NCI-H2107 treated with DMSO at 0.1 percent for 48 hours (cell line): Measurements from ENCODE around the gene KLHDC1.
A peak's percentile ranks its signal among the peaks of the same experiment; 100 is the strongest.
"Not testable (repeated sequence)": the region's sequence is repeated elsewhere in the genome, so short reads cannot be mapped to it uniquely, and the experiment has no call there.

Source experiments
- DNase-seq: peaks from one replicate; lab custom pipeline; 2025; ENCODE audit not compliant: unreplicated experiment; lab: John Stamatoyannopoulos, UW

Gene KLHDC1

DNA sequence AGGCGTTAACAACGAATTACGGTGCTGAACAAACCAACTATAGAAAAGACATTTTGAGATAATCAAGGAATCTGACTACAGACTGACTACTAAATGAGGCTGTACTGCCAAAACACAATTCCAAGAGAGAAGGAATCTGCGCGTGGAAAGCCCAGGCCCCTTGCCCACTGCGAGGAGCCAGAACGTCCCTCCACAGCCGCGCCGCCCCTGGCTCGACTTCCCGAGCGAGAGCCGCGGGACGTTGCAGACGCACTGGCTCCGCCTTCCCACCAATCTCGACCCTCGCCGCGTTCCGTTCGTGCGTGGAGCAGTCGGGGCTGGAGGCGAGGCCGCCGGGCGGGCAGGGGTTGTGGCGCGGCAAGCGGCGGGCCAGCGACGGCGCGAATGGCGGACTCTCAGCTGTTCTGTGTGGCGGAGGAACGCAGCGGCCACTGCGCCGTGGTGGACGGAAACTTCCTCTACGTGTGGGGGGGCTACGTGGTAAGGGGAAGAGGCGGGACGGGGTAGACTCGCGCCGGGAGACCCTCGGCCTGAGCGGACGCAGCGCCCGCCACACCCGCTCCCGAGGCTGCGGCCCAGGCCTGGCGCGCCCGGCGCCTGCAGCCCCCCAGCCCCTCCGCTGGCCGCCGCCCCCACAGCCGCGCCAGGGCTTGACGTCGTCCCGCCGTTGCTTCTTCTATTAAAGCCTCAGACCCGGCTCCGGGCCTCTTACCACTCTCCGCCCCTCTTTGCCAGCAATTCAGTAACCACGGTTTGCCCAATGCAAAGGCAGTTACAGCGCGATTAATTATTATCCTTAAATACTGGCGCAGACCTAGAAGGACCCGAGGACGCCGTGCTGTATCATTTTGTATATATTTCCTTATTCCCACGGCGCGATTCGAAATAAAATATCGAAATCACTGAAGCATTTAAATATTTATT is at the start of gene KLHDC1:
Gene KLHDC1, plus strand, starts transcription at position 310 of the 924 bp plus-strand sequence. Its CDS starts 75 bp downstream, at position 385.
- DNase-seq: peak; percentile 46

- DNase-seq: no peak
Observed at GRCh38 chr14:49653508-49653907, 39.4 kb upstream of the KLHDC1 start.

DNA sequence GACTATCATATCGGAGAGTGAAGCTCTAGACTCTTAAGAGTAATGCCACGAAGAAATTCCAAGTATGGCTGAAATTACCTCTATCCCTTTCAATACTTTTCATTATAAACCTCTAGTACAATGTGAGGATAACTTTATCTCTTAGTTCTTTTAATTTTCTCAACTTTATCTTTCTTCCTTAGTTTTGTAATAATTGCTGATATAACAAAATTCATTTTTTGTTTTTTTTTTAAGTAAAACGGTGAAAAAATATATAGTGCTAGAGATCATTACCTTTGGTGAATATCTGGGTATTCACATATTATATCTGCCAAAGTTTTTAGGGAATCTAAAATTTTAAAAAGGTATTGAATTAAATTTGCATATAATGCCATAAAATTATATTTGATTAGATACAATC is 38.4 kb upstream of the KLHDC1 start:
- DNase-seq: no peak

GRCh38 chr14:49657500-49657899 is 35.4 kb upstream of the KLHDC1 start:
- not testable (repeated sequence) for DNase-seq

- DNase-seq: no peak
Observed at GRCh38 chr14:49659526-49660455, 33.1 kb upstream of the KLHDC1 start.

DNA sequence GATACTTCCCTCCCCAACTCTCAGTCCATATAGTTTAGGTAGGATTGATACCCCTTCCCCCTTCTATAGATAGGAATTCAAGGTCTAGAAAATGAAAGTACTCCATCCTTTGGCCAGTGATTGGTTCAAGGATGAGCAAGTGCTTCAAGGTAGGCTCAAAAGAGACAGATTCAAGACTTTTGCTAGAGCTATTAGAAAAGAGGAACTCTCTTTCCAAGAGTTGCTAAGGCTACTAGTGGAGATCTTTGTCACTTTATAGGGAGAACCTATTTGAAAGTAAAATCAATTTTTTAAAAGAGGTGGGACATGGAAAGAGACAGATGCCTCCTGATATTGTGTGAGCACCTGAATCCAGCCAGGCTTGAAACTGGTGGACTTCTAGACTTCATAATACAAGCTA is 22.4 kb upstream of the KLHDC1 start:
- DNase-seq: no peak

DNA sequence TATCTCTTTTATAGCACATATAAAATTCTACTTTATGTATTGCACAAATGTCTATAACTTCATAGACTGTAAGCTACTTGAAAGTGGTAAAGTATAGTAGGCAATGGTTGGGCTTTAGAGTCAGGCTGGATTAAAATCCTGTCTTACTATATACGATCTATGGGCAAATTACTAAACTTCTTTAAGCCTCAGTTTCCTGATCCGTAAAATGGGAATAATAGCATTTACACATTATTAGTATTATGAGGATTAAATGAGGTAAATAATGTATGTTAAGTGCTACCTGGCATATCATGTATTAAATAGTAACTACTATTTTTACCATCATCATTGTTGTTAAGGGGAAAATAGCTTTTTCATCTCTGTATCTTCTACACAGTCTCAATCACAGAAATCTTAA is 19.3 kb upstream of the KLHDC1 start:
- no peak for DNase-seq

DNA sequence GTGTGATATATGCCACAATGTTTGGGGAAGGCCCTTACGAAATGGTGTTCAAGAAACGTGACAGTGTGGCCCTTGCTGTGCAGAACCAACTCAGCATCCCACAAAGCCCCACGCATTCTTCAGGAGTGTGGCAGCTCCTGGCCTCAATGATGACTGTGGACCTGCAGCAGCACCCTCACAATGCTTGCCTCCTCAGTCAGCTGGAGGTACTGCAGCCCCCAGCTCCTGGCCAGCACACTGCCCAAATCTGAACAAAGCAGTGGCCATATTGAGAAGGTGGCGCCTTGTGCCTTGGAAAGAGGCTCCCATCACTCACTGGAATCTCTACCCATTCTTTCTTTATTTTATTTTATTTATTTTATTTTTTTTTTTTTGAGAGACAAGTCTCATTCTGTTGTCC is 15.3 kb upstream of the KLHDC1 start:
- no peak for DNase-seq

- DNase-seq: no peak
Observed at GRCh38 chr14:49679271-49679670, 13.6 kb upstream of the KLHDC1 start.

GRCh38 chr14:49686425-49686824 is 6.5 kb upstream of the KLHDC1 start:
- no peak for DNase-seq

GRCh38 chr14:49687942-49688700 is 4.8 kb upstream of the KLHDC1 start, which contains the start of gene POLE2:
POLE2 (minus strand) TSS chr14:49688214; CDS start chr14:49688203, 11 bp downstream.
- DNase-seq: peak; percentile 43

GRCh38 chr14:49688701-49689030 is 4.3 kb upstream of the KLHDC1 start:
- DNase-seq: no peak

DNA sequence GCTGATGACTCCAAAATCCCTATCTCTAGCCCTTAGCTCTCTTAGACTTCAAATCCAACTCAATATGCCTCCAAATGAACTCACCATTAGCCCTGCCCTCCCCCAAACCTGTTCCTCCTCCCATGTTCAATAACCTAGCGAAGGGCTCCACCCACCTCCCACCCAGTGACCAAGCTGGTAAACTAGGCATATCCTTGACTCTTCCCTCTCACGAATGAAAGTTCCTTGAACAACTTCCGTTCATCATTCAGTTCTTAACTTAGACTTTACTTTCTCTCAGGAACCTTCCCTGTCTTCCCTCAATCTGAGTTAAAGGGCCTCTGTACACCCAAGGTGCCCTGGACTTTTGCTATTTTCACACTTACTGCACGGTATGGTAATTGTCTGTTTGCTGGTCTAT is 1.9 kb upstream of the KLHDC1 start:
- no peak for DNase-seq

DNA sequence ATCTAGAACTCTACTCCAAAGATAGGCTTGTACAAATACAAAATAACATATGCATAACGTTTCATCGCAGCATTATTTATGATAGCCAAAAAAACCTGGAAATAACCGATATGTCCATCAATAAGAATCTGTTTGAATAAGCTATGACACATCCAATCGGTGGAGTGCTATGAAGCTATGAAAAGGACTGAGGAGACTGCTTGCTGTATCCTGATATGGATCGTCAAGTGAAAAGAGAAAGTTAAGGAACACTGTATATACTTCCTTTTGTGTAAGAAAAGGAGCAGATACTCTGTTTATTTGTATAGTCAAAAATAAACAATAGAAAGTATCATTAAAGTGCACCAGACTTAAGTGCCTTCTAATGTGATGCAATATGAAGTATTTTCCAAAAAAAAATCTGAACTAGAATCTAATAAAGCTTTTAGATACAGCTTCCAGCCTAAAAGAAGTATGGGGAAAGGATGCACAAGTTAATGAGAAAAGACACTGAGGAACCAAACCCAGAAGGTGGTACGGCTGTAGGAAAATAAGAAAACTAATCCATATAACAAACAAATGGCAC is 645 bp upstream of the KLHDC1 start:
- DNase-seq: no peak

GRCh38 chr14:49693735-49694124 is 810 bp downstream of the KLHDC1 start:
- DNase-seq: not testable (repeated sequence)

DNA sequence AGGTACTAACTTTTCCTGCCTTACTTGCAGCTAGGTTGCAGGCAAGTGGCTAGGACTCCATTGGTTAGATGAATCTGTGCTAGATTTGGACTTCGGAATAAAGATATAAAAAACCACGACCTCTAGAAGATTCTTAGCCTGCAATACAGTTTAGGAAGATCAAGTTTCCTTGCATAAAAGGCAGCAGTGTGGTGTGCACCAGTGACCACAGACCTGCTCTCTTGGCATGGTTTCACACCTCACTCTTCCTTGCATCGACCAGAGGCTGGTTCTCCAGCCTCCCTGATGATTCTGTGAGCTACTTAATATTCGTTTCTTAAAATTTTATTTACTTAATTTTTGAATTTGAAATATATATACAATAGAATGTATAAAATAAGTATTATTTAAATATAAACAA is 9.8 kb downstream of the KLHDC1 start:
- DNase-seq: no peak

DNA sequence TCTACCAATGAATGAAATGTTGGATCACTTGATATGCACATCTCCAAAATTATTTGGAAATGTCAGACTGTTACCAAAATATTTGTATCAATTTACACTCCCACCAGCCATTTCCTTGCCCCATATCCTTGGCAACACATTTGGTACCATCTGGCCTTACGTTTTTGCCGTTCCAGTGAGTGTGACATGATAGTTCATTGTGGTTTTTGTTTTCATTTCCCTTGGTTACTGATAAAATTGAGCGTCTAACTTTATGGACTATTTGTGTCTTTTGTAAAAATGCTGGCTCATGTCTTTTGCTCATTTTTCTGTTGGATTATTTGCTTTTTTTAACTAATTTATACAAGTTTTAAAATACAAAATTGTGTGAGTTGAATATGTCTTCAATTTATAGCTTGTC is 11.0 kb downstream of the KLHDC1 start:
- DNase-seq: no peak

GRCh38 chr14:49704471-49704870 is 11.6 kb downstream of the KLHDC1 start:
- DNase-seq: not testable (repeated sequence)

- not testable (repeated sequence) for DNase-seq
Observed at GRCh38 chr14:49710993-49711392, 18.1 kb downstream of the KLHDC1 start.

- no peak for DNase-seq
Observed at GRCh38 chr14:49720744-49721143, 27.8 kb downstream of the KLHDC1 start.
